Smooth muscle cell (in vitro differentiated cells): ENCODE results near the gene HRC. TPM values are rescaled to one million over a fixed set of nuclear protein-coding genes. Genes with fewer than 3 reads are reported as not detected.

ENCODE experiments used
- DNase-seq: peaks from one replicate; lab custom pipeline; 2025; ENCODE audit not compliant: unreplicated experiment; lab: John Stamatoyannopoulos, UW
- H2AFZ ChIP-seq: fragments of 200-600 bp; sonication (generic); 2 replicates; pipeline ENCODE4 v1.6.0; 2016; ENCODE audit warnings: antibody characterized with exemption, low read depth, mild to moderate bottlenecking
- H3F3A ChIP-seq: fragments of 200-600 bp; sonication (generic); 2 replicates; pipeline ENCODE4 v1.6.0; 2017; ENCODE audit warnings: antibody characterized with exemption, low read depth
- H3K27ac ChIP-seq: fragments of 200-600 bp; sonication (generic); 2 replicates; pipeline ENCODE4 v1.5.1; 2016; ENCODE audit warnings: low read depth, mild to moderate bottlenecking
- H3K27me3 ChIP-seq: fragments of 200-600 bp; sonication (generic); 2 replicates; pipeline ENCODE4 v1.6.1; 2016; ENCODE audit warnings: low read depth, mild to moderate bottlenecking
- H3K36me3 ChIP-seq: fragments of 200-600 bp; sonication (generic); 2 replicates; pipeline ENCODE4 v1.5.1; 2016; ENCODE audit warnings: low read depth
- H3K4me1 ChIP-seq: fragments of 200-600 bp; sonication (generic); 2 replicates; pipeline ENCODE4 v1.5.1; 2016; ENCODE audit warnings: low read depth
- H3K4me2 ChIP-seq: fragments of 200-600 bp; sonication (generic); 2 replicates; pipeline ENCODE4 v1.6.0; 2016; ENCODE audit warnings: mild to moderate bottlenecking
- H3K4me3 ChIP-seq: fragments of 200-600 bp; sonication (generic); 2 replicates; pipeline ENCODE4 v1.5.1; 2016; ENCODE audit warnings: mild to moderate bottlenecking
- H3K79me2 ChIP-seq: fragments of 200-600 bp; sonication (generic); 2 replicates; pipeline ENCODE4 v1.6.0; 2016; ENCODE audit warnings: low read depth, mild to moderate bottlenecking
- H3K9ac ChIP-seq: fragments of 200-600 bp; sonication (generic); 2 replicates; pipeline ENCODE4 v1.6.0; 2016; ENCODE audit warnings: low read depth
- H3K9me3 ChIP-seq: fragments of 200-600 bp; sonication (generic); replicated peaks from 2 replicates; pipeline ENCODE4 v1.5.1; 2016; ENCODE audit warnings: low read depth
- H4K20me1 ChIP-seq: fragments of 200-600 bp; sonication (generic); 2 replicates; pipeline ENCODE4 v1.6.0; 2016; ENCODE audit warnings: low read depth
- CTCF ChIP-seq: fragments of 200-600 bp; sonication (generic); IDR thresholded peaks from 2 replicates; pipeline ENCODE4 v1.5.1; 2017; ENCODE audit warnings: borderline replicate concordance, mild to moderate bottlenecking, antibody characterized with exemption; ENCODE audit not compliant: insufficient read depth, poor library complexity, severe bottlenecking
- WGBS: methylation state at CpG from one replicate; pipeline ENCODE4 v1.1.7; 2016; ENCODE audit warnings: low lambda C conversion rate; 5-methylcytosine and 5-hydroxymethylcytosine counted together
- polyA plus RNA-seq: library from polyadenylated mRNA; unstranded; fragments of >200 nt; fragmentation: Nextera tagmentation; extraction: Ambion mirVana; gene quantifications from 2 replicates; pipeline ENCODE4 v1.2.1, GENCODE V29; 2016
- total RNA-seq: library from RNA; depleted of rRNA; stranded (reverse); fragments of >200 nt; gene quantifications from 2 replicates; pipeline ENCODE4 v1.2.3, GENCODE V29; 2014

Gene HRC
- total and polyA plus RNA-seq, 2 experiments from 2014 or later: 0.06 to 1.1 TPM

- Histone ChIP-seq H3K4me3 (peak overlapping the region; percentile 68), H3K27me3 (no peaks in the 10 kb centered on the region), H3K4me1 (peaks cover 8% of the 10 kb centered on the region), H2AFZ (peak overlapping the region; percentile 89), H3F3A (peaks cover 6% of the 10 kb centered on the region), H3K79me2 (no peaks in the 10 kb centered on the region), H3K4me2 (peak overlapping the region; percentile 99), H3K27ac (no peak overlapping the region), H3K9me3 (no peaks in the 10 kb centered on the region), H4K20me1 (no peaks in the 10 kb centered on the region), H3K36me3 (no peaks in the 10 kb centered on the region), H3K9ac (no peak overlapping the region)
- no peak for TF ChIP-seq CTCF
- DNase-seq: peak; percentile 61
- 7% methylated on average over 12 of the region's 21 CpGs for WGBS
Measured at GRCh38 chr19:49142866-49143335, 12.3 kb downstream of the HRC start.

- H3F3A ChIP-seq: no peaks in the 10 kb centered on the region
- no peak overlapping the region for H3K4me3 ChIP-seq
- peaks cover 8% of the 10 kb centered on the region for H3K4me1 ChIP-seq
- H2AFZ ChIP-seq: no peak overlapping the region
- H3K27me3 ChIP-seq: no peaks in the 10 kb centered on the region
- no peak overlapping the region for H3K9ac ChIP-seq
- H3K9me3 ChIP-seq: no peaks in the 10 kb centered on the region
- H3K27ac ChIP-seq: no peak overlapping the region
- no peaks in the 10 kb centered on the region for H3K79me2 ChIP-seq
- no peaks in the 10 kb centered on the region for H3K36me3 ChIP-seq
- WGBS: 86% methylated on average over 6 of the region's 6 CpGs
- no peak for TF ChIP-seq CTCF
- no peaks in the 10 kb centered on the region for H4K20me1 ChIP-seq
- no peak for DNase-seq
- no peak overlapping the region for H3K4me2 ChIP-seq
Measured at GRCh38 chr19:49141352-49141751, 13.8 kb downstream of the HRC start.

- Histone ChIP-seq H3K9me3 (no peaks in the 10 kb centered on the region), H3F3A (no peaks in the 10 kb centered on the region), H3K27me3 (no peaks in the 10 kb centered on the region), H3K4me3 (no peak overlapping the region), H3K9ac (no peak overlapping the region), H4K20me1 (no peaks in the 10 kb centered on the region), H3K4me2 (no peak overlapping the region), H2AFZ (no peak overlapping the region), H3K79me2 (no peaks in the 10 kb centered on the region), H3K4me1 (peaks cover 8% of the 10 kb centered on the region), H3K27ac (no peak overlapping the region), H3K36me3 (no peaks in the 10 kb centered on the region)
- DNase-seq: no peak
- WGBS: 91% methylated on average over 7 of the region's 7 CpGs
- no peak for TF ChIP-seq CTCF
Measured at GRCh38 chr19:49140951-49141350, 14.2 kb downstream of the HRC start.

GRCh38 chr19:49136771-49137171, 18.4 kb downstream of the HRC start:
- Histone ChIP-seq H3K4me1 (no peaks in the 10 kb centered on the region), H3K9ac (no peak overlapping the region), H3K79me2 (no peaks in the 10 kb centered on the region), H3K27me3 (no peaks in the 10 kb centered on the region), H3K4me3 (no peak overlapping the region), H3K27ac (no peak overlapping the region), H2AFZ (no peak overlapping the region), H3F3A (no peaks in the 10 kb centered on the region), H3K36me3 (no peaks in the 10 kb centered on the region), H4K20me1 (no peaks in the 10 kb centered on the region), H3K4me2 (no peak overlapping the region), H3K9me3 (no peaks in the 10 kb centered on the region)
- 88% methylated on average over 7 of the region's 10 CpGs for WGBS
- no peak for DNase-seq
- TF ChIP-seq CTCF: no peak
